Measurements from ENCODE around the gene ABHD17A. TPM values are rescaled to one million over a fixed set of nuclear protein-coding genes. Genes with fewer than 3 reads are reported as not detected.

ABHD17A gene
- total and polyA plus RNA-seq, 9 of the 15 experiments (the other 6 are each of a cell fraction or from before 2014, with no cell fraction given): 0.04 to 135 (median 21.8) TPM; not detected in 1

- TF ChIP-seq, protein P1, sequence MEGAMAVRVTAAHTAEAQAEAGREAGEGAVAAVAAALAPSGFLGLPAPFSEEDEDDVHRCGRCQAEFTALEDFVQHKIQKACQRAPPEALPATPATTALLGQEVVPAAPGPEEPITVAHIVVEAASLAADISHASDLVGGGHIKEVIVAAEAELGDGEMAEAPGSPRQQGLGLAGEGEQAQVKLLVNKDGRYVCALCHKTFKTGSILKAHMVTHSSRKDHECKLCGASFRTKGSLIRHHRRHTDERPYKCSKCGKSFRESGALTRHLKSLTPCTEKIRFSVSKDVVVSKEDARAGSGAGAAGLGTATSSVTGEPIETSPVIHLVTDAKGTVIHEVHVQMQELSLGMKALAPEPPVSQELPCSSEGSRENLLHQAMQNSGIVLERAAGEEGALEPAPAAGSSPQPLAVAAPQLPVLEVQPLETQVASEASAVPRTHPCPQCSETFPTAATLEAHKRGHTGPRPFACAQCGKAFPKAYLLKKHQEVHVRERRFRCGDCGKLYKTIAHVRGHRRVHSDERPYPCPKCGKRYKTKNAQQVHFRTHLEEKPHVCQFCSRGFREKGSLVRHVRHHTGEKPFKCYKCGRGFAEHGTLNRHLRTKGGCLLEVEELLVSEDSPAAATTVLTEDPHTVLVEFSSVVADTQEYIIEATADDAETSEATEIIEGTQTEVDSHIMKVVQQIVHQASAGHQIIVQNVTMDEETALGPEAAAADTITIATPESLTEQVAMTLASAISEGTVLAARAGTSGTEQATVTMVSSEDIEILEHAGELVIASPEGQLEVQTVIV (CRISPR knock-in tag; IDR thresholded peaks at IDR 0.05; ENCODE audit: borderline replicate concordance): no peak
- TF ChIP-seq PYGO2 (tag; IDR thresholded peaks at IDR 0.05) (no peak), ETV1 (tag; conservative IDR thresholded peaks at IDR 0.05; ENCODE audit: low read depth) (no peak), SRSF1 (IDR thresholded peaks at IDR 0.05; ENCODE audit: low read depth, low read length) (no peak), RBM17 (IDR thresholded peaks at IDR 0.05; ENCODE audit: borderline replicate concordance, low read depth, low read length) (no peak), PTRF (tag; IDR thresholded peaks at IDR 0.05) (no peak), ZNF609 (CRISPR knock-in tag; IDR thresholded peaks at IDR 0.05; ENCODE audit: borderline replicate concordance) (no peak), GATAD2A (IDR thresholded peaks at IDR 0.05) (peak; percentile 59), KLF1 (tag; IDR thresholded peaks at IDR 0.05) (no peak)
- TF ChIP-seq, protein P2, sequence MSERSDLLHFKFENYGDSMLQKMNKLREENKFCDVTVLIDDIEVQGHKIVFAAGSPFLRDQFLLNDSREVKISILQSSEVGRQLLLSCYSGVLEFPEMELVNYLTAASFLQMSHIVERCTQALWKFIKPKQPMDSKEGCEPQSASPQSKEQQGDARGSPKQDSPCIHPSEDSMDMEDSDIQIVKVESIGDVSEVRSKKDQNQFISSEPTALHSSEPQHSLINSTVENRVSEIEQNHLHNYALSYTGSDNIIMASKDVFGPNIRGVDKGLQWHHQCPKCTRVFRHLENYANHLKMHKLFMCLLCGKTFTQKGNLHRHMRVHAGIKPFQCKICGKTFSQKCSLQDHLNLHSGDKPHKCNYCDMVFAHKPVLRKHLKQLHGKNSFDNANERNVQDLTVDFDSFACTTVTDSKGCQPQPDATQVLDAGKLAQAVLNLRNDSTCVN (CRISPR knock-in tag; IDR thresholded peaks at IDR 0.05): no peak
Observed at GRCh38 chr19:1836458-1837221, 48.7 kb downstream of the ABHD17A start (continued).

All from K562 (cell line).